Measurements from ENCODE around the gene PAQR5. TPM values are rescaled to one million over a fixed set of nuclear protein-coding genes. Genes with fewer than 3 reads are reported as not detected.

PAQR5 gene
- total RNA-seq, 2 donors from 2014 or later: 1.2 to 6.1 TPM

DNA sequence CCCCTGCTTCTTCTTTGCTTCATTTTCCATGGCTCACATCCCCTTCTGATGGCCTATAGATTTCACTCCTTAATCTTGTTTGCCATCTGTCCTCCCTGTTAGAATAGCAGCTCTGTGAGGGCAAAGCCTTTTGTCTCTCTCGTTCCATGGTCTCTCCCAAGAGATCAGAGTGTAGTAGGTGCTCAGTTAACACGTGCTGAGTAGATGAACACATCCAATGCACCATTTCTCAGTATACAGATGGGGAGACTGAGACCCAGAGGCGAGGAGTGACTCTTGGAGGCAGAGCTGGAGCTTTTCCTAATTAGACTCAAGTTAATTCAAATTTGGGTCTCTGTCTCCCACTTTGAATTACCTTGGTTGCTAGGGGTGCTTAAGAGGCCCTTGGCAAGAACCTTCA lies 4.2 kb downstream of the PAQR5 start:
- Histone ChIP-seq H3K27me3 (replicated peaks; ENCODE audit: insufficient read depth) (no peaks in the 10 kb centered on the region), H3K27ac (no peak overlapping the region)
- ATAC-seq (ENCODE audit: insufficient number of reproducible peaks, low FRiP score, low read depth): no peak

DNA sequence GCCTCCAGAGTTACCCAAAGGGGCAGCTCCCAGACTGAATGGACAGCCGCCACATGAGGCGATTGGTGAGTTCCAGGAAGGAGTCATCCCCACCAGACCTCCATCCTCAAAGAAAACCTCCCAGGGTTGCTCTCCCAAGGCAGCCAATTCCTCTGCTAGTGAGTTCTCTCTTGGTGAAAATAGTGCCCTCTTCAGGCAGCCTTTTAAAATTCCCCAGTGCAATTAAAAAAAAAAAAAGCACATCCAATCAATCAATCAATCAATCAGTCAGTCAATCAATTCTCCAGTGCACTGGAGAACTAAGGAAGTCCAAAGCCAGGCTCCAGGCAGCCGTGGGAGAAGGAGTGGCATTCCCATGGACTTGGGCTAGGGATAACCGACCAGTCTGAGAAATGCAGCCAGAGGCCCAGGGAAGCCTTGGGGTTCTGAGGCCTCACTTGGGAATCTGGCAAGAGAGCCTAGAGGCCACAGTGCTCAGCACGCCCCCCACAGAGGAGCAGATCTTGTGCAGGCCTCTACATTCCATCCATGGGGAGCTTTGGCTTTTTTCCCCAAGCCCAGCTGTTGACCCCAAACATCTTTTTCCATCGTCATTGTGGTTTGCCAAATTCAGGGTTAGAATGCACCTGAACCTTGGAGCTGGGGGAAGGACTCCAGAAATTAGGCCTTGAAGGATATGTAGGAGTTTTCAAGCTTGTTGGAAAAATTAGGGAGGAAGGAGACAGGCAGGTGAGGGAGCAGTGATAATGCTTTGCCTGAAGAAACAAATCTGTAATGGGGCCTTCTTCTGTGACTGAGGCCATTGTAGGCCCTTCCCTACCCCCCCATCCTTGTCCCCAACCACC lies 4.8 kb downstream of the PAQR5 start:
- Histone ChIP-seq H3K4me1 (ENCODE audit: control insufficient read depth in 1 of 2, low read depth in 2 of 2) (peaks cover 0 to 11% of the 10 kb centered on the region in 2 donors), H3K36me3 (no peaks in the 10 kb centered on the region), H3K9me3 (no peaks in the 10 kb centered on the region), H3K27me3 (replicated peaks; ENCODE audit: insufficient read depth) (no peaks in the 10 kb centered on the region), H3K4me3 (no peak overlapping the region), H3K27ac (no peak overlapping the region)
- no peak for ATAC-seq (ENCODE audit: insufficient number of reproducible peaks, low FRiP score, low read depth)
- no peak for DNase-seq (ENCODE audit: low spot score)
- TF ChIP-seq, protein P1, sequence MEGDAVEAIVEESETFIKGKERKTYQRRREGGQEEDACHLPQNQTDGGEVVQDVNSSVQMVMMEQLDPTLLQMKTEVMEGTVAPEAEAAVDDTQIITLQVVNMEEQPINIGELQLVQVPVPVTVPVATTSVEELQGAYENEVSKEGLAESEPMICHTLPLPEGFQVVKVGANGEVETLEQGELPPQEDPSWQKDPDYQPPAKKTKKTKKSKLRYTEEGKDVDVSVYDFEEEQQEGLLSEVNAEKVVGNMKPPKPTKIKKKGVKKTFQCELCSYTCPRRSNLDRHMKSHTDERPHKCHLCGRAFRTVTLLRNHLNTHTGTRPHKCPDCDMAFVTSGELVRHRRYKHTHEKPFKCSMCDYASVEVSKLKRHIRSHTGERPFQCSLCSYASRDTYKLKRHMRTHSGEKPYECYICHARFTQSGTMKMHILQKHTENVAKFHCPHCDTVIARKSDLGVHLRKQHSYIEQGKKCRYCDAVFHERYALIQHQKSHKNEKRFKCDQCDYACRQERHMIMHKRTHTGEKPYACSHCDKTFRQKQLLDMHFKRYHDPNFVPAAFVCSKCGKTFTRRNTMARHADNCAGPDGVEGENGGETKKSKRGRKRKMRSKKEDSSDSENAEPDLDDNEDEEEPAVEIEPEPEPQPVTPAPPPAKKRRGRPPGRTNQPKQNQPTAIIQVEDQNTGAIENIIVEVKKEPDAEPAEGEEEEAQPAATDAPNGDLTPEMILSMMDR (IDR thresholded peaks at IDR 0.05): no peak

More for the DNA sequence above, 4.2 kb downstream of the PAQR5 start:
- H3K4me1 ChIP-seq (ENCODE audit: control insufficient read depth in 1 of 2, low read depth in 2 of 2): peaks cover 0 to 14% of the 10 kb centered on the region in 2 donors
- no peaks in the 10 kb centered on the region for H3K9me3 ChIP-seq
- H3K4me3 ChIP-seq: no peak overlapping the region
- TF ChIP-seq, protein P1 (IDR thresholded peaks at IDR 0.05): no peak
- H3K36me3 ChIP-seq: no peaks in the 10 kb centered on the region
- no peak for DNase-seq (ENCODE audit: low spot score)

DNA sequence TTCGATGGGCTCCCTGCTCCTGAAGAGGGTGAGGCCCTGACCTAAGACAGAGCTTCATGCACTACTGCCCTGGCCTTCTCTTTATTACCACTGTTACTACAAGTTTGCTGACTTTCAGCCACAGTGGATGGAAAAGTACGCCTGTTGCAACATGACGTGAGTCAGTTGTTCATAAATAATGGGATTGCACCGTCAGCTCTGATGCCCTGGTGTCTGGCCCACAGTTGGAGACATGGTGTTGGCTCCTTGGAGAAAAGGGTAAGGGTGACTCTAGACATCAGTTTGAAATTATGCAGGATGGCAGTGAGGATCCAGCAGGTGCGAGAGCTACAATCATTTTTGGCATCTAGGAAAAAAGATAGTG lies 5.5 kb downstream of the PAQR5 start:
- ATAC-seq (ENCODE audit: insufficient number of reproducible peaks, low FRiP score, low read depth) (no peak), DNase-seq (ENCODE audit: low spot score) (no peak)
- Histone ChIP-seq H3K27me3 (replicated peaks; ENCODE audit: insufficient read depth) (no peaks in the 10 kb centered on the region), H3K27ac (no peak overlapping the region), H3K9me3 (no peaks in the 10 kb centered on the region), H3K36me3 (no peaks in the 10 kb centered on the region), H3K4me1 (ENCODE audit: control insufficient read depth in 1 of 2, low read depth in 2 of 2) (peaks cover 0 to 5% of the 10 kb centered on the region in 2 donors), H3K4me3 (no peak overlapping the region)
- TF ChIP-seq, protein P1 (IDR thresholded peaks at IDR 0.05): no peak

DNA sequence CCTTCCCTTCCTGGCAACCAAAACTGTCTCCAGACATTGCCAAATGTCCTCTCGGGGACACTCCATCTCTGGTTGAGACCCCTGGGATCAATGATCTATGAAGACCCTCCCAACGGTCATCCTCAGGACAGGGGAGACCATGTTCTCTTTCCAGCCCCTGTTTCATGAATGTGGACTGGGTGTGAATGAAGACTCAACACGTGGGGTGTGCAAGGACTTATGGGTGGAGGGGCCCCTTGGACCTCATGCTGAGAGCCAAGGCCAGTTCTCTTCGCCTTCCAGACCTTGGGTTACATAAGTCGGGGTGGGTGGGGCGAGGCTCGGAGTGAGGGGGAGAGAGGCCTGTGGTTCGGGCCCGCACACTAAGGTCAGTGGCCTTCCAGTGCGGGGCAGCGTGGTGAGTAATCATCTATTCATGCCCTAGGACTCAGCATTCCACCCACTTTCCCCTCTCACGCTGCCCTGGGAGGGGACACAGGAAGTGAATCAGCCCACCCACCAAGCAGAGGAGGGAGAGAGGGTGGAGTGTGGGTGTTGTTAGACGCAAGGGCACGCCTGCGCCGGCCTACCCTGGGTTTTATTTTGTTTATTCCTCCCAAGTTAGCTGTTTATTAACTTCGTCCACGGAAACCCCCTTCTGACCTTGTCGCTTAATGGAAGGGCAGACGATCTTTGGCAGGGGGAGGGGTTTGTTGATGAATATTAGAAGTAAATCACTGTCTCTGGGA lies 6.7 kb downstream of the PAQR5 start:
- Histone ChIP-seq H3K36me3 (no peaks in the 10 kb centered on the region), H3K27me3 (replicated peaks; ENCODE audit: insufficient read depth) (no peaks in the 10 kb centered on the region), H3K4me3 (no peak overlapping the region), H3K27ac (no peak overlapping the region), H3K9me3 (no peaks in the 10 kb centered on the region), H3K4me1 (ENCODE audit: control insufficient read depth in 1 of 2, low read depth in 2 of 2) (no peaks in the 10 kb centered on the region)
- ATAC-seq (ENCODE audit: insufficient number of reproducible peaks, low FRiP score, low read depth) (no peak), DNase-seq (ENCODE audit: low spot score) (peak; percentile 9)
- TF ChIP-seq, protein P1 (IDR thresholded peaks at IDR 0.05): no peak

DNA sequence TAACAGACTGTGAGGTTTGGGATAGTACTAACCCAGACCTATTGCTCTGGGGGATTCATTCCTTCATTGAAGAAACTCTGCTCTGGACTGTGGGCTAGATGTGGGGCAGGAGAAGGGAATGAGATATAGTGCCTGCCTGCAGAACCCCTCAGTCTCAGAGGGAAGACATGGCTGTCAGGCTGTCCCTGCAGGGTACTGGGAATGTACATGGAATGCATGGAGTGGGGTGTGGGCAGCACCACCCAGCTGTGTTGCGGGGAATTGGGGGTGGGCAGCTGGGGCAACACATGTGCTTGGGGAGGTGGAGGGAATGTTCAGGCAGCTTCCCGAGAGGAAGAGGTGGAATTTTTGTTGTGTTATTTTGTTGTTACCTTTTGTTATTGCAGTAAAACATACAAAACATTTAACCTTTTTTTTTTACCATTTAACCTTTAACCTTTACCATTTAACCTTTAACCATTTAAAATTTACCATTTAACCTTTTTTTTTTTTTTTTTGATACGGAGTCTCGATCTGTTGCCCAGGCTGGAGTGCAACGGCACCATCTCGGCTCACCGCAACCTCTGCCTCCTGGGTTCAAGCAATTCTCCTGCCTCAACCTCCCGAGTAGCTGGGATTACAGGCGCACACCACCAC lies 7.3 kb downstream of the PAQR5 start:
- Histone ChIP-seq H3K27me3 (replicated peaks; ENCODE audit: insufficient read depth) (no peaks in the 10 kb centered on the region), H3K36me3 (no peaks in the 10 kb centered on the region), H3K27ac (no peak overlapping the region), H3K4me1 (ENCODE audit: control insufficient read depth in 1 of 2, low read depth in 2 of 2) (no peaks in the 10 kb centered on the region), H3K9me3 (no peaks in the 10 kb centered on the region), H3K4me3 (no peak overlapping the region)
- TF ChIP-seq, protein P1 (IDR thresholded peaks at IDR 0.05): no peak
- no peak for DNase-seq (ENCODE audit: low spot score)
- ATAC-seq (ENCODE audit: insufficient number of reproducible peaks, low FRiP score, low read depth): no peak

All from thoracic aorta (tissue), 2 donors.